ENCODE measurements around the gene SNX21. TPM values are rescaled to one million over a fixed set of nuclear protein-coding genes. Genes with fewer than 3 reads are reported as not detected.
"Not testable (repeated sequence)": the region's sequence is repeated elsewhere in the genome, so short reads cannot be mapped to it uniquely, and the experiment has no call there.

Gene SNX21
- total and polyA plus RNA-seq, 12 donors = 15.4 to 27.0 (median 18.5) TPM

- intact Hi-C loops (cut with DNase I) = no loop called here
- Histone ChIP-seq H3K27me3 (no peaks in the 10 kb centered on the region), H3K4me1 (no peaks in the 10 kb centered on the region), H3K4me3 (no peak overlapping the region), H3K36me3 (peaks cover 0 to 3% (median 0%) of the 10 kb centered on the region in 9 donors), H3K9me3 (no peaks in the 10 kb centered on the region), H3K27ac (no peak overlapping the region)
- ATAC-seq (no peak), DNase-seq (no peak)
- TF ChIP-seq CTCF (IDR thresholded peaks at IDR 0.05) = no peak
- WGBS, 2 donors = 92 to 96% methylated on average over 6 of the region's 6 CpGs
Measured at GRCh38 chr20:45867136-45867818, 33.7 kb downstream of the SNX21 start.

- H3K4me1 ChIP-seq = no peaks in the 10 kb centered on the region
- ATAC-seq (no peak), DNase-seq (no peak)
- peaks cover 0 to 8% (median 0%) of the 10 kb centered on the region in 9 donors for H3K36me3 ChIP-seq
- TF ChIP-seq CTCF (IDR thresholded peaks at IDR 0.05) = no peak
- no peak overlapping the region for H3K27ac ChIP-seq
- no peaks in the 10 kb centered on the region for H3K9me3 ChIP-seq
- no peaks in the 10 kb centered on the region for H3K27me3 ChIP-seq
- intact Hi-C loops (cut with DNase I) = no loop called here
- no peak overlapping the region for H3K4me3 ChIP-seq
Measured at GRCh38 chr20:45867819-45868176, 34.2 kb downstream of the SNX21 start.

- WGBS, 2 donors = 92 to 93% methylated on average over 4 of the region's 4 CpGs
Measured at GRCh38 chr20:45872626-45873025, 39.0 kb downstream of the SNX21 start.

GRCh38 chr20:45873409-45874103, 40.0 kb downstream of the SNX21 start:
- H3K4me1 ChIP-seq = no peaks in the 10 kb centered on the region
- no peak overlapping the region for H3K4me3 ChIP-seq
- ATAC-seq = no peak
- TF ChIP-seq CTCF (IDR thresholded peaks at IDR 0.05) = no peak
- intact Hi-C loops (cut with DNase I) = no loop called here
- DNase-seq = no peak
- 45 to 48% methylated on average over 1 of the region's 1 CpG for WGBS, 2 donors
- H3K27me3 ChIP-seq = no peaks in the 10 kb centered on the region
- no peaks in the 10 kb centered on the region for H3K9me3 ChIP-seq
- peaks cover 0 to 35% (median 14%) of the 10 kb centered on the region in 9 donors for H3K36me3 ChIP-seq
- H3K27ac ChIP-seq = no peak overlapping the region

More at GRCh38 chr20:45872626-45873025, 39.0 kb downstream of the SNX21 start:
- ATAC-seq (no peak), DNase-seq (no peak)
- Histone ChIP-seq H3K4me1 (no peaks in the 10 kb centered on the region), H3K27ac (no peak overlapping the region), H3K36me3 (peaks cover 0 to 26% (median 9%) of the 10 kb centered on the region in 9 donors), H3K27me3 (no peaks in the 10 kb centered on the region), H3K4me3 (no peak overlapping the region), H3K9me3 (no peaks in the 10 kb centered on the region)
- no peak for TF ChIP-seq CTCF (IDR thresholded peaks at IDR 0.05)
- intact Hi-C loops (cut with DNase I) = no loop called here

- WGBS, 2 donors = 94 to 96% methylated on average over 10 of the region's 10 CpGs
- H3K27me3 ChIP-seq; DNase-seq; H3K4me3 ChIP-seq; H3K9me3 ChIP-seq; ATAC-seq; H3K4me1 ChIP-seq; H3K27ac ChIP-seq; intact Hi-C loops (cut with DNase I): not testable (repeated sequence)
- peaks cover 0 to 38% (median 14%) of the 10 kb centered on the region in 9 donors for H3K36me3 ChIP-seq
Measured at GRCh38 chr20:45874104-45874481, 40.5 kb downstream of the SNX21 start.

Measured in heart right ventricle (tissue), 16 donors.